ENCODE data around the gene MAST1.
A peak's percentile ranks its signal among the peaks of the same experiment; 100 is the strongest.
"Not testable (repeated sequence)": the region's sequence is repeated elsewhere in the genome, so short reads cannot be mapped to it uniquely, and the experiment has no call there.

The MAST1 gene

GRCh38 chr19:12840091-12841079 lies 2.1 kb downstream of the MAST1 start:
- H3K4me3 ChIP-seq (ENCODE audit: low read depth, low read length), result peak overlapping the region; percentile 21
- no peak for DNase-seq (ENCODE audit: low read depth)
- TF ChIP-seq CTCF (IDR thresholded peaks at IDR 0.05; ENCODE audit: low read depth, low read length, missing control alignments), result no peak
- in situ Hi-C loops (cut with HindIII; ENCODE audit: low sequenced_read_pairs), result no loop called here

- peak overlapping the region; percentile 21 for H3K4me3 ChIP-seq (ENCODE audit: low read depth, low read length)
- in situ Hi-C loops (cut with HindIII; ENCODE audit: low sequenced_read_pairs), result no loop called here
- no peak for DNase-seq (ENCODE audit: low read depth)
Measured at GRCh38 chr19:12841094-12841493, 2.8 kb downstream of the MAST1 start.

GRCh38 chr19:12842511-12842910 lies 4.2 kb downstream of the MAST1 start:
- no peak overlapping the region for H3K4me3 ChIP-seq (ENCODE audit: low read depth, low read length)
- no peak for DNase-seq (ENCODE audit: low read depth)
- no peak for TF ChIP-seq CTCF (IDR thresholded peaks at IDR 0.05; ENCODE audit: low read depth, low read length, missing control alignments)
- in situ Hi-C loops (cut with HindIII; ENCODE audit: low sequenced_read_pairs), result no loop called here

More at GRCh38 chr19:12841094-12841493, 2.8 kb downstream of the MAST1 start:
- no peak for TF ChIP-seq CTCF (IDR thresholded peaks at IDR 0.05; ENCODE audit: low read depth, low read length, missing control alignments)

- in situ Hi-C loops (cut with HindIII; ENCODE audit: low sequenced_read_pairs), result no loop called here
- no peak for DNase-seq (ENCODE audit: low read depth)
- no peak overlapping the region for H3K4me3 ChIP-seq (ENCODE audit: low read depth, low read length)
- no peak for TF ChIP-seq CTCF (IDR thresholded peaks at IDR 0.05; ENCODE audit: low read depth, low read length, missing control alignments)
Measured at GRCh38 chr19:12843328-12843727, 5.0 kb downstream of the MAST1 start.

DNA sequence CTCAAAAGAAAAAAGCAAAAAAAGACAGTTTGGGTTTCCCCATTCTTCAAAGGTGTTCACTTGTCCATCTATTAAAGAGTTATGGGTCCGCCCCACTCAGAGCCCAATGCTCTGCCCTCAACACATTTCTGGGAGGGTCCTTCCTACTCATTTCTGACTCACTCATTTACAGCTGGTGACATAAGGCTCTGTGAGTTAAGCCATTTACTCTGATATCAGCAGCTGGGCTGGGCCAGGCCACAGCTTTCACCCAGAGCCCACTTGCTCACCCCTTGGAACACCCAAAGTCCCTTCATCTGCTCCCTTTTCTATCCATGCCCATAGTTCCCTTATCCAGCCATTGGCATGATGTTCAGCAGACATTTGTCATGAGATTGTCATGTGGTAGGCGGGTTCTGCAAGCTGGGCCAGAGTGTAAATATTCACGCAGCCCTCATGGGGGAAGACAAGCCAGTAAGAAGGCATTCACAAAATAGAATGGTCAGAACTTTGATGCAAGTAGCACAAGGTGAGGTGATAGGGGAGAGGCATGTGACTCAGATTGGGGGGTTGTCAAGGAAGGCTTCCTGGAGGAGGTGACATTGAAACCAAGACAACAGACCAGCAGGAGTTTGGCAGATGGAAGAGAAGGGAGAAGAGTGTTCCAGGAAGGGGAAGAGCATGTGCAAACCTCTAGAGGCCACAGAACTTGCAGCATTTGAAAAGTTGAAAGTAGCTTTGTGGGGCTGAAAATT lies 5.9 kb downstream of the MAST1 start:
- no peak for DNase-seq (ENCODE audit: low read depth)
- in situ Hi-C loops (cut with HindIII; ENCODE audit: low sequenced_read_pairs), result no loop called here
- no peak for TF ChIP-seq CTCF (IDR thresholded peaks at IDR 0.05; ENCODE audit: low read depth, low read length, missing control alignments)
- H3K4me3 ChIP-seq (ENCODE audit: low read depth, low read length), result no peak overlapping the region

DNA sequence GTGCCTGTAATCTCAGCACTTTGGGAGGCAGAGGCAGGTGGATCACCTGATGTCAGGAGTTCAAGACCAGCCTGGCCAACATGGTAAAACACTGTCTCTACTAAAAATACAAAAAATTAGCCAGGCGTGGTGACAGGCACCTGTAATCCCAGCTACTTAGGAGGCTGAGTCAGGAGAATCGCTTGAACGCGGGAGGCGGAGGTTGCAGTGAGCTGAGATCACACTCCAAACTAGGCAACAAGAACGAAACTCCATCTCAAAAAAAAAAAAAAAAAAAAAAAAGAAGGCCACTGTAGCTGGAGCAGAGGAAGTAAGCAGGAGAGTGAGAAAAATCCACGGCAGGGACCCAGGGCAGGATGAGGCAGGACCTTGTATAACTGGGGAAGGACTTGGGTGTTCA lies 8.3 kb downstream of the MAST1 start:
- in situ Hi-C loops (cut with HindIII; ENCODE audit: low sequenced_read_pairs), result loop anchor here (5.0 kb wide), 1 partner anchor 79 kb away; no protein-coding TSS in a partner anchor
- DNase-seq (ENCODE audit: low read depth), result not testable (repeated sequence)

More for the DNA sequence above, 8.3 kb downstream of the MAST1 start:
- H3K4me3 ChIP-seq (ENCODE audit: low read depth, low read length), result not testable (repeated sequence)

All from astrocyte of the cerebellum (primary cell).